ENCODE data around the gene INO80.
"Not testable (repeated sequence)": the region's sequence is repeated elsewhere in the genome, so short reads cannot be mapped to it uniquely, and the experiment has no call there.

INO80 gene, protein sequence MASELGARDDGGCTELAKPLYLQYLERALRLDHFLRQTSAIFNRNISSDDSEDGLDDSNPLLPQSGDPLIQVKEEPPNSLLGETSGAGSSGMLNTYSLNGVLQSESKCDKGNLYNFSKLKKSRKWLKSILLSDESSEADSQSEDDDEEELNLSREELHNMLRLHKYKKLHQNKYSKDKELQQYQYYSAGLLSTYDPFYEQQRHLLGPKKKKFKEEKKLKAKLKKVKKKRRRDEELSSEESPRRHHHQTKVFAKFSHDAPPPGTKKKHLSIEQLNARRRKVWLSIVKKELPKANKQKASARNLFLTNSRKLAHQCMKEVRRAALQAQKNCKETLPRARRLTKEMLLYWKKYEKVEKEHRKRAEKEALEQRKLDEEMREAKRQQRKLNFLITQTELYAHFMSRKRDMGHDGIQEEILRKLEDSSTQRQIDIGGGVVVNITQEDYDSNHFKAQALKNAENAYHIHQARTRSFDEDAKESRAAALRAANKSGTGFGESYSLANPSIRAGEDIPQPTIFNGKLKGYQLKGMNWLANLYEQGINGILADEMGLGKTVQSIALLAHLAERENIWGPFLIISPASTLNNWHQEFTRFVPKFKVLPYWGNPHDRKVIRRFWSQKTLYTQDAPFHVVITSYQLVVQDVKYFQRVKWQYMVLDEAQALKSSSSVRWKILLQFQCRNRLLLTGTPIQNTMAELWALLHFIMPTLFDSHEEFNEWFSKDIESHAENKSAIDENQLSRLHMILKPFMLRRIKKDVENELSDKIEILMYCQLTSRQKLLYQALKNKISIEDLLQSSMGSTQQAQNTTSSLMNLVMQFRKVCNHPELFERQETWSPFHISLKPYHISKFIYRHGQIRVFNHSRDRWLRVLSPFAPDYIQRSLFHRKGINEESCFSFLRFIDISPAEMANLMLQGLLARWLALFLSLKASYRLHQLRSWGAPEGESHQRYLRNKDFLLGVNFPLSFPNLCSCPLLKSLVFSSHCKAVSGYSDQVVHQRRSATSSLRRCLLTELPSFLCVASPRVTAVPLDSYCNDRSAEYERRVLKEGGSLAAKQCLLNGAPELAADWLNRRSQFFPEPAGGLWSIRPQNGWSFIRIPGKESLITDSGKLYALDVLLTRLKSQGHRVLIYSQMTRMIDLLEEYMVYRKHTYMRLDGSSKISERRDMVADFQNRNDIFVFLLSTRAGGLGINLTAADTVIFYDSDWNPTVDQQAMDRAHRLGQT (N-terminal part only)

DNA sequence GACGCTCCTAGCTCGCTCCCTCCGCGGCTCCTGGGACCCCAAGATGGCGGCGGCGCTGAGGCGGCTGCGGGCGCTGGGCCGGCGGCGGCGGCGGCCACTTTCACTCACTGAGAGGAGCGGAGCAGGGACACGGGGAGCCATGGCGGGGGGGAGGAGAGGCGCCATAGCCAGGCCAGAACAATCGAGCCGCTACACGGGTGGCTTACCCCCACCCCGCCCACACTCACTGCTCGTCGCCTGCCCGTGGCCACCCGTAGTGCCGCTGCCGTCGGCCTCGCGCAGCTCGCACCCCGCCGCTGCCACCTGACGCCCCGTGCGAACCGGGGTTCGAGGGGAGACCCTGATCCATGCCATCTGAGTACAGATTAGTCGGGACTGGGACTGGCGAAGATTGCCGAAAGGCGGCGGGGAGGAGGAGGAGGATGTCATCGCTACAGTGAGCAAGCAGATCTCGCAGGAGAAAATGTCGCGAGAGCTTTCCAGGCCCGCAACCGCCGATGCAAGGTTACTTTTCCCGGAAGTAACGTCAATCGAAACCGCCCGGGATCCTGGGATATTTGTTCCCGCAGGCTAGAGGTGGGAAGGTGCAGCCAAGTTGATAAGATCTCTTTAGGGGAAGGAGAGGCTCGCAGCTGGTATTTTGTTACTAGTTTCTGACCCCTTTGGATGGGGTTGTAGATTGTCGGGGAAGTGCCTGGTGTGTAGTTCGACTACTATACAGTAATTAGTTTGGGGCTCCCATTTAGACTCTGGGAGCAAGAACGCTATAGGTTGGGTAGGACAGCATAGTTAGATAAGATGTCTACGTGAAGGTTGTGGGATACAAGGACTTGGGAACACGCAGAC is at the start of gene INO80:
Gene INO80 (minus strand): TSS at position 165 of the 846 bp plus-strand sequence. CDS start 19,970 bp downstream, outside the sequence.
- DNase-seq (ENCODE audit: low read depth) = peak; percentile 93

DNA sequence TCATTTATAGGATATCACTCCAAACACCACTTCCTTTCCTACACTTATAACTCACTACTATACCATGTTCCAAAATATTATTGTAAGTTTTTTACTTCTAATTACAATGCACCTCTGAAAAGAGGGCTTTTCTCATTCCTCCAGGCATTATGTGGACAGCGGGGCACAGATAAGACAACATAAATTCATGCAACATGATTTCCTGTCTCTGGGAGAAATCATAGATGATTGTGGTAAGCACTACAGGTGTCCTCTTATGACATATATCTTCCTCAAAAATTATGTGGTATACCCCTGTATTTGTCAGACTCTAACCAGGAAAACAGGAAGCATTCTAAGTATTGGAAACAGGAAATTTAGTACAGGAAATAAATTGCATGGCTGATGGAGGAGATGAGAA is 45.7 kb upstream of the INO80 start:
- no peak for DNase-seq (ENCODE audit: low read depth)

DNA sequence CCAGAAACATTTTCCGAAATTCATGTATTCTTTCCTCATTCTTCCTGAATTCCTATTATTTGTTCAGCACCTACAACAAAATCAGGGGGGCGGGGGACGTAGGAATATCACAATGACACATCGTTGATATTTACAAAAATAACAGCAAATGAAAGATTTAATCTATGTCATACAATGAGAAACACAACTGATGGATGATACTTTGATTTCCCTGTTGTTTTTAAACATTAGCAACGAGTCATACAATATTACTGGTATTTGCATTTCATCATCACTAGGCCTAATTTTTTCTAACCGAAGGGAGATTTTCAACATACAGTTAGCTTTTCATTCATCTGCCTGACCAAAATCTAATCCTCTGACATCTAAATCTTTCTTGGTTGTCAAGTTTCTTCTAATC is 45.3 kb upstream of the INO80 start:
- DNase-seq (ENCODE audit: low read depth) = no peak

DNA sequence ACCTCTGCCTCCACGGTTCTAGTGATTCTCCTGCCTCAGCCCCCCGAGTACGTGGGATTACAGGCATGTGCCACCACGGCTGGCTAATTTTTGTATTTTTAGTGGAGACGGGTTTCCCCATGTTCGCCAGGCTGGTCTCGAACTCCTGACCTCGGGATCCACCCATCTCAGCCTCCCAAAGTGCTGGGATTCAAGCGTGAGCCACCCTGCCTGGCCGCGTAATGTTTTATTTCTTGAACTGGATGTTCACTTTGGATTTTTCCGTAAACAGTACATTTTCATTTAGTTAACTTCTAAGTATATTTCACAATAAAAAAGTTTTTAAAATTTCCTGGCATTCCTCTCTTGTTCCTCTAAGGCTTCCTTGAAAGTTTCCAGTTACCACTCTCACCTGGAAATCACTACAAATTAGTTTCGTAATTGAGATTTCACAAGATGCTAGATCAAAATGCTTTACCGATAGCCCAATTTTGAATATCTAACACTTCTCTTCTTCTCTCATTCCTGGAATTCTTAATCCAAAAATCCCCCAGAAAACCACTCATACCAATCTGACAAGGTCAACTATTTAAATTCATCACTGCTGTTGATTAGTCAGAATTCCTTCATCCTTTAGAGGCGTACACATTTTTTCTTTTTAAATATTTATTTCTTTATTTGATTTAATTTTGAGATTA is 44.7 kb upstream of the INO80 start:
- DNase-seq (ENCODE audit: low read depth) = no peak

DNA sequence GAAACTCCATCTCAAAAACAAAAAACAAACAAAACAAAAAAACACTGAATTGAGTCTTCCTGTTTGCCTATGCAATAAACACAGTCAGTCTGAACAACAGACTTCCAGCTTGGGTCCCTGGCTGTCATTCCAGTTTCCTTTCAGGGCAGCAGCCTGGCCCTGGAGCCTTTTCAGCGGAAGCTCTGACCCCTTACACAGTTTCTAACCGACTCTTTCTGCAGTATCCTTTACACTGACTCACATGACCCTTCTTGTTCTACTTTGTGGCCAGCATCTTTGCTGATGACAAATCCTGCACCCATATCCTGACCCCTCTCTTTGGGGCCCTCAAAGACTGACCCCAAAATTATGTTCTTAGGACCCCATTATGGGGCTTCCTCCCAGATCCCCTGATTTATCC is 38.3 kb upstream of the INO80 start:
- no peak for DNase-seq (ENCODE audit: low read depth)

DNA sequence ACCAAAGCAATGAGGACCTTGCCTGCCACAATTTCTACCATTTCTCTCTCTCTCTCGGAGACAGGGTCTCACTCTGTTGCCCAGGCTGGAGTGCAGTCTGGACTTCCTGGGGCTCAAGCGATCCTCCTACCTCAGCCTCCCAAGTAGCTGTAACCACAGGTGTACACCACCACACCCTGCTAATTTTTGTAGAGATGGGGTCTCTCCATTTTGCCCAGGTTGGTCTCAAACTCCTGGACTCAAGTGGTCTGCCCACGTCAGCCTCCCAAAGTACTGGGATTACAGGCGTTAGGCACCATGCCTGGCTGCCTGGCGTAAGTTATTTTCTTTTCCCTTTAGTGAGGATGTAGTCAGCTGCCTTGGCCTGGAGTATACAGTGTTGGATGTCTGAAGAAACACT is 37.7 kb upstream of the INO80 start:
- no peak for DNase-seq (ENCODE audit: low read depth)

DNA sequence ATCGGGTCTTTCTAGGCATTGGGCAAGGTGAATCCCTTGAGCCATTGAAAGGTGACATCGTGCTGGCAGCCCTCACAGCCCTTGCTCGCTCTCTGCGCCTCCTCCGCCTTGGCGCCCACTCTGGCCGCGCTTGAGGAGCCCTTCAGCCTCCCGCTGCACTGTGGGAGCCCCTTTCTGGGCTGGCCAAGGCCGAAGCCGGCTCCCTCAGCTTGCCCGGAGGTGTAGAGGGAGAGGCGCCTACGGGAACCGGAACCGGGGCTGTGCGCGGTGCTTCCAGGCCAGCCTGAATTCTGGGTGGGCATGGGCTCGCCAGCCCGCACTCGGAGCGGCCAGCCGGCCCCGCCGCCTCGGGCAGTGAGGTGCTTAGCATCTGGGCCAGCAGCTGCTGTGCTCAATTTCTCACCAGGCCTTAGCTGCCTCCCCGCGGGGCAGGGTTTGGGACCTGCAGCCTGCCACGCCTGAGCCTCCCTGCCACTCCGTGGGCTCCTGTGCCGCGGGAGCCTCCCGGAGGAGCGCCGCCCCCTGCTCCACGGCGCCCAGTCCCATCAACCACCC is 35.4 kb upstream of the INO80 start:
- DNase-seq (ENCODE audit: low read depth) = no peak

DNA sequence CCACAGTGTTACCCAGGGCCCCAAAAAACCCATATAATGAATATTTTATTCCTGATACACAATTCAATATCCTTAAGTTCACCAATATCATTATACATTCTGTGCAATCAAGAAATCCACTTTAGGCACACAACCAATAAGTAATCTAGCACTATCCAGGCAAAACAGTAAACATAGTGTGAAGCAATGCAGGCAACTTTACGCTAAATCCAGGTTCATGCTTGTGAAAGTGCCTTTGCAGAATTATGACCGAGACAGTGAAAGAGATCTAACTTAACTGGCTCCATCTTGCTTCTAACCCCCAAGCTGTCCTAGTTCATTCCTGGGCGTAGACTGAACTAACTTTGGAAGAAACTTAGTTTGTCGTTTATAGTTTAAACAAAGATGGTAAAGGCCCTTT is 34.2 kb upstream of the INO80 start:
- DNase-seq (ENCODE audit: low read depth) = no peak

DNA sequence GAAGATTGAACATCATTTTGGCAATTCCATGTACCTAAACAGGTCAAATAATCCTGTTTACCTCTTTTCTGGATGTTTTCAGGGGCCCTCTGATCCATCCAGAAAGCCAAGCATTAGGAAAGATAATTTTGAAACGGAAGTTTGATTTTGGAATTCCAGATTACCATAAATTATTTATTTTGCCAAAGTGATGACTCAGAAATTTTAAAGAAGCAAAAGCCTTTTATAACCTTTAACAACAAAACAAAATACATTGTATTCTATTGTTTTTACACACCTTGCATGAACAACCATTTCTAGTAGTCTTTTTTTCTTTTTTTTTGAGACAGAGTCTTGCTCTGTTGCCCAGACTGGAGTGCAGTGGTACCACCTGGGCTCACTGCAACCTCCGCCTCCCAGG is 32.0 kb upstream of the INO80 start:
- DNase-seq (ENCODE audit: low read depth) = no peak

DNA sequence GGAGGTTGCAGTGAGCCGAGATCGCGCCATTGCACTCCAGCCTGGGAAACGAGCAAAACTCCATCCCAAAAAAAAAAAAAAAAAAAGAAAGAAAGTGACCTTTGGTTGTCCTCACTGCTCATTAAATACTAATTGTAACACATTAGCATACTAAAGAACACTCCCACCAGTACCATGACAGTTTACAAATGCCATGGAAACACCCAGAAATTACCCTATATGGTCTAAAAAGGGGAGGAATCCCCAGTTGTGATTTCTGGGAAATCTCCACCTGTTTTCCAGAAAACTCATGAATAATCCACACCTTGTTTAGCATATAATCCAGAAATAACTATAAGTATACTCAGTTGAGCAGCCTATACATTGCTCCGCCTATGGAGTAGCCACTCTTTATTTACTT is 23.5 kb upstream of the INO80 start:
- no peak for DNase-seq (ENCODE audit: low read depth)

DNA sequence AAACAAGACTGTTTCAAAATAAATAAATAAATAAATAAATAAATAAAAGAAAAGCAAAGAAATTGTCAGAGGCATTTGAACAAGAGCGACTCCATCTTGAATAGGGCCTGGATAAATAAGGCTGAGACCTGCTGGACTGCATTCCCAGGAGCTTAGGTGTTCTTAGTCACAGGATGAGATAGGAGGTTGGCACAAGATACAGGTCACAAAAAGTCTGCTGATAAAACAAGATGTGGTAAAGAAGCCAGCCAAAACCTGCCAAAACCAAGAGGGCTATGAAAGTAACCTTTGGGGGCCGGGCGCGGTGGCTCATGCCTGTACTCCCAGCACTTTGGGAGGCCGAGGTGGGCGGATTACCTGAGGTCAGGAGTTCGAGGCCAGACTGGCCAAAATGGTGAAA is 23.0 kb upstream of the INO80 start:
- not testable (repeated sequence) for DNase-seq (ENCODE audit: low read depth)

DNA sequence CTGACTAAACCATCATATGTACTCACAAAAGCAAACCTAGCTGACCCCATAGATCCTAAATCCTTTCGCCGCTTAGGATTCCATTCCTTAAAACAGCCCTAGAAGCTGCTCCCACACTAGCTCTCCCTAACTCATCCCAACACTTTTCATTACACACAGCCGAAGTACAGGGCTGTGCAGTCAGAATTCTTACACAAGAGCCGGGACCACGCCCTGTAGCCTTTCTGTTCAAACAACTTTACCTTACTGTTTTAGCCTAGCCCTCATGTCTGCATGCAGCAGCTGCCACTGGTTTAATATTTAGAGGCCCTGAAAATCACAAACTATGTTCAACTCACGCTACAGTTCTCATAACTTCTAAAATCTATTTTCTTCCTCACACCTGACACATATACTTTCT is 19.5 kb upstream of the INO80 start:
- DNase-seq (ENCODE audit: low read depth) = not testable (repeated sequence)

DNA sequence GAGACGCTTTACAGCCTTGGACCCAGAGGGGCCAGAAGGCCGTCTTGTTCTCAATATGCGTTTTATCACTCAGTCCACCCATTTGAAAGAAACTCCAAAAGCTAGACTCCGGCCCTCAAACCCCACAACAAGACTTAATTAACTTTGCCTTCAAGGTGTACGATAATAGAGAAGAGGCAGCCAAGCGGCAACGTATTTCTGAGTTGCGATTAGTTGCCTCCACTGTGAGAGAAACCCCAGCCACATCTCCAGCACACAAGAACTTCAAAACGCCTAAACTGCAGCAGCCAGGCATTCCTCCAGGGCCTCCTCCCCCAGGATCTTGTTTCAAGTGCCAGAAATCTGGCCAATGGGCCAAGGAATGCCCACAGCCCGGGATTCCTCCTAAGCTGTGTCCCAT is 17.4 kb upstream of the INO80 start:
- no peak for DNase-seq (ENCODE audit: low read depth)

DNA sequence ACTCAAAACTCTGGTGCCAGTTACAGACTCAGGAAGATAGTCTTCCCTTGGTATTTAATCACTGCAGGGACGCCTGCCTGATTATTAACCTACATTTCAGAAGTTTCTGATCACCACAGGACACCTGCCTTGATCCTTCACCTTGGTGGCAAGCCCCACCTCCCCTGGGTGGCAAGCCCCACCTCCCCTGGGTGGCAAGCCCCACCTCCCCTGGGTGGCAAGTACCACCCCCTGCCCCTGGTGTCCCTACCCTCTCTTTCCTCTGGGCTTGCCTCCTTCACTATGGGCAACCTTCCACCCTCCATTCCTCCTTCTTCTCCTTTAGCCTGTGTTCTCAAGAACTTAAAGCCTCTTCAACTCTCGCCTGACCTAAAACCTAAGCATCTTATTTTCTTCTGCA is 16.0 kb upstream of the INO80 start:
- DNase-seq (ENCODE audit: low read depth) = not testable (repeated sequence)

DNA sequence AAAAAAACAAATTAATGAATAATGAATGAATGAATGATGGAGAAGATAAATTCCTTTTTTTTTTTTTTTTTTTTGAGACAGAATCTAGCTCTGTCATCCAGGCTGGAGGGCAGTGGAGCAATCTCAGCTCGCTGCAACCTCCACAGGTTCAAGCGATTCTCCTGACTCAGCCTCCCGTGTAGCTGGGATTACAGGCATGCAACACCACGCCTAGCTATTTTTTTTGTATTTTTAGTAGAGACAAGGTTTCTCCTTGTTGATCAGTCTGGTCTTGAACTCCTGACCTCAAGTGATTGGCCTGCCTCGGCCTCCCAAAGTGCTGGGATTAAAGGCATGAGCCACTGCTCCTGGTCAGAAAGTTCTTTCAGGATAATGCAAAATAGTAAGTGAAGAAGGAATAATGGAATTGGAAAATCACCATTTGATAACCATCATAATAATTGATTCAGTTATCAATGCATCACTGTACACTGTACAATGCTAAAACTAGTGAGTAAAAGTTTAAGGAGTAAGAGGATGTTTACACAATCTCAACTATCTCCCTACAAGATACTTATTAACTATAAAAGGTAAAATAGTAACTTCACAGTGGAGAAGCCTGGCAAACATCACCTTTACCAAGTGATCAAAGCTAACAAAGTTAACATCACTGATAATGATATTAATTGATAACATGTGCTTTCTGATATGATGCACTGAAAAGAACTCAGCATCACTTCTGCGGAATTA is 12.3 kb upstream of the INO80 start:
- DNase-seq (ENCODE audit: low read depth) = no peak

DNA sequence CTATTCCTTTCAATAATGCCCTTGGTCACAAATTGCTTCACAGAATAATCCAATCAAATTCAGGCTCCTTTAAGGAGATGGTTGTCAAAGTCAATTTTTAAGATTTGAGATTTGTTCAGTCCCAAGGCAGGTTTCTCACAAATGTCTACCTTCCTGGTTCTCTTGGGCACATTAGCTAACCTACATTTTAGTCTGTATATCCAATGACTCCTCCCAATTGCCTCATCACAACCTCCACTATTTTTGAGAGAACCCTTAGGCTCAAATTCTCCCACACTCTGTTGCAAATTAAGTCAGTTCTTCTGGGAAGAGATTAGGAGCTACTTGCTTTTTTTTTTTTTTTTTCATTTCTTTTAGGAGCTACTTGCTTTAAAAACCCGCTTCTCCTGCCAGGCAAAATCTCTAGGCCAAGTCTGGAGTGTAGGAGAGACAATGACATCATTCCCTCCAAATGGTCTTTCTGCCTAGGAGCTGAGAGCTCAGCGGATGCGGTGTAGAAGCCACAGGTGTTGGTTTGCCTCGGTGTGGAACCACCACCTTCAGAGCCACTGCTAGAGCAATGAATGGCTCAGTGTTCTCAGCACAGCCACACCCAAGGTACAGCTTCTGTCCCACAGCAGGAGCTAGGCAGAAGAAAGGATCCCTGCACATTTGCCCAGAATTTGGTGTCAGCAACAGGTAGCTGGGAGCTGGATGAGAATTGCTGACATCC is 10.0 kb upstream of the INO80 start:
- no peak for DNase-seq (ENCODE audit: low read depth)

DNA sequence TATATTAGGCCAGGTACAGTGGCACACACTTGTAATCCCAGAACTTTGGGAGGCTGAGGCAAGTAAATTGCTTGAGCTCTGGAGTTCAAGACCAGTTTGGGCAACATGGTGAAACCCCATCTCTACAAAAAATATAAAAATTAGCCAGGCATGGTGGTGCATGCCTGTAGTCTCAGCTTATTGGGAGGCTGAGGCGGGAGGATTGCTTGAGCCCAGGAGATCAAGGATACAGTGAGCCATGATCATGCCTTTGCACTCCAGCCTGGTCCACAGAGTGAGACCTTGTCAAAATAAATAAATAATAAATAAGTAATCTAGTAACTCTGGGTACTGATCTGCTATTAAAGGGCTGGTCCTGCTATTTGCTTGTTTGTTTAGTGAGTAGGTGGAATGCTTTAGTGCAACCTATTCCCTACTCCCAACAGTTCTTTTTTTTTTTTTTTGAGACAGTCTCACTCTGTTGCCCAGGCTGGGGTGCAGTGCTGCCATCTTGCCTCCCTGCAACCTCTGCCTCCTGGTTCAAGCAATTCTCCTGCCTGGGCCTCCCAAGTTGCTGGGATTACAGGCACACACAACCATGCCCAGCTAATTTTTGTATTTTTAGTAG is 9.1 kb upstream of the INO80 start:
- DNase-seq (ENCODE audit: low read depth) = no peak

DNA sequence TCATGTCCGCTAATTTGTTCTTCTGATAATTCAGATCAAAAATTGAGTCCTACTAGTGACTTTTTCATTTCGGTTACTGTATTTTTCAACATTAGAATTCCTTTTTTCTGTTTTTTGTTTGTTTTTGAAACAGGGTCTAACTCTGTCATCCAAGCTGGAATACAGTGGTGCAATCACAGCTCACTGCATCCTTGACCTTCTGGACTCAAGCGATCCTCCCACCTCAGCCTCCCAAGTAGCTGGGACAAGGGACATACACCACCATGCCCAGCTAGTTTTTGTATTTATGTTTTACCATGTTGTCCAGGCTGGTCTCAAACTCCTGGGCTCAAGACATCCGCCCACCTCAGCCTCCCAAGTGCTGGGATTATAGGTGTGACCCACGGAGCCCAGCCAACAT is 8.0 kb upstream of the INO80 start:
- no peak for DNase-seq (ENCODE audit: low read depth)

DNA sequence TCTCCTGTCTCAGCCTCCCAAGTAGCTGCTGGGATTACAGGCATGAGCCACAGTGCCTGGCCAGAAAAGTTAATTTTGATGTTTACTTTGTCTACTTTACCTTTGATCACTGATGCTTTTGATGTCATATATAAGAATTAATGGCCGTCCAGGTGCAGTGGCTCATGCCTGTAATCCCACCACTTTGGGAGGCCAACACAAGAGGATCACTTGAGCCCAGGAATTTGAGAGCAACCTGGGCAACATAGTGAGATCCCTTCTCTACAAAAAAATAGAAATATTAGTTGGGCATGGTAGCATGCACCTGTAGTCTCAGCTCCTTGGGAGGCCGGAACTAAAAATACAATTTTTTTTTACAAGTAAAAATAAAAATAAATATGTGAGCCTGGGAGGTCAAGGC is 6.8 kb upstream of the INO80 start:
- DNase-seq (ENCODE audit: low read depth) = no peak

Data from T-helper 22 cell (primary cell).